Measurements from ENCODE around the gene FGFR2.

Gene FGFR2

DNA sequence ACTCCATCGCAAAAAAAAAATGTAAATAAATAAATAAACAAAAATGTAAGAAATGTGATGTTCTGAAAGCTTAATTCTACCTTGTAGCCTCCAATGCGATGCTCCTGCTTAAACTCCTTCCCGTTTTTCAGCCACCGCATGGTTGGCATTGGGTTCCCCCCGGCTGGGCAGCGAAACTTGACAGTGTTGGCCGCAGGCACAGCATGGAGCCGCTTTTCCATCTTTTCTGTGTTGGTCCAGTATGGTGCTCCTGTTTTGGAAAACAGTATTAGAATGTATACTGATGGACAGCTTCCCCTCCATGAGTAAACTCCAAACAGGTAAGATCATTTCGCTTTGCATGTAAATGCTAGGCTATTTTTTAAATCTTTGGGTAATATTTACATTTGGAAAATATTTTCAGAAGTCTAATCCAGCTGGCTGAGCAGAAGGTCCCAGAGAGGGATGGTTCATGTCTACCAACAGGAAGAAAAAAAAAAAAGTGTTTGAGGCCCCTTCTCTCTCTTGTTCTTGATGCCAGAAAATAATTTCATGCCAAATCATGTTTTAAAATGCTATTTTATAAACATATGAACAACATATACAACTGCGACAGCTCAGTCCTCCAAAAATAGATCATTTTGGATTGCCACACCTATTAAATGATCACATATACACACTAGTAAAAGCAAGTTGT lies 46.9 kb downstream of the FGFR2 start:
- TF ChIP-seq ZFP3 (CRISPR knock-in tag; IDR thresholded peaks at IDR 0.05), result no peak
- no peak for TF ChIP-seq ZC3H10 (CRISPR knock-in tag; IDR thresholded peaks at IDR 0.05)
- TF ChIP-seq, protein P1, sequence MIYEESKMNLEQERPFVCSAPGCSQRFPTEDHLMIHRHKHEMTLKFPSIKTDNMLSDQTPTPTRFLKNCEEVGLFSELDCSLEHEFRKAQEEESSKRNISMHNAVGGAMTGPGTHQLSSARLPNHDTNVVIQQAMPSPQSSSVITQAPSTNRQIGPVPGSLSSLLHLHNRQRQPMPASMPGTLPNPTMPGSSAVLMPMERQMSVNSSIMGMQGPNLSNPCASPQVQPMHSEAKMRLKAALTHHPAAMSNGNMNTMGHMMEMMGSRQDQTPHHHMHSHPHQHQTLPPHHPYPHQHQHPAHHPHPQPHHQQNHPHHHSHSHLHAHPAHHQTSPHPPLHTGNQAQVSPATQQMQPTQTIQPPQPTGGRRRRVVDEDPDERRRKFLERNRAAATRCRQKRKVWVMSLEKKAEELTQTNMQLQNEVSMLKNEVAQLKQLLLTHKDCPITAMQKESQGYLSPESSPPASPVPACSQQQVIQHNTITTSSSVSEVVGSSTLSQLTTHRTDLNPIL (CRISPR knock-in tag; IDR thresholded peaks at IDR 0.05; ENCODE audit: low read depth), result no peak
- no peak for TF ChIP-seq ZNF8 (CRISPR knock-in tag; IDR thresholded peaks at IDR 0.05)
- TF ChIP-seq, protein P2, sequence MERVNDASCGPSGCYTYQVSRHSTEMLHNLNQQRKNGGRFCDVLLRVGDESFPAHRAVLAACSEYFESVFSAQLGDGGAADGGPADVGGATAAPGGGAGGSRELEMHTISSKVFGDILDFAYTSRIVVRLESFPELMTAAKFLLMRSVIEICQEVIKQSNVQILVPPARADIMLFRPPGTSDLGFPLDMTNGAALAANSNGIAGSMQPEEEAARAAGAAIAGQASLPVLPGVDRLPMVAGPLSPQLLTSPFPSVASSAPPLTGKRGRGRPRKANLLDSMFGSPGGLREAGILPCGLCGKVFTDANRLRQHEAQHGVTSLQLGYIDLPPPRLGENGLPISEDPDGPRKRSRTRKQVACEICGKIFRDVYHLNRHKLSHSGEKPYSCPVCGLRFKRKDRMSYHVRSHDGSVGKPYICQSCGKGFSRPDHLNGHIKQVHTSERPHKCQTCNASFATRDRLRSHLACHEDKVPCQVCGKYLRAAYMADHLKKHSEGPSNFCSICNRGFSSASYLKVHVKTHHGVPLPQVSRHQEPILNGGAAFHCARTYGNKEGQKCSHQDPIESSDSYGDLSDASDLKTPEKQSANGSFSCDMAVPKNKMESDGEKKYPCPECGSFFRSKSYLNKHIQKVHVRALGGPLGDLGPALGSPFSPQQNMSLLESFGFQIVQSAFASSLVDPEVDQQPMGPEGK (CRISPR knock-in tag; IDR thresholded peaks at IDR 0.05; ENCODE audit: borderline replicate concordance), result no peak
- no peak for TF ChIP-seq ARNTL (CRISPR knock-in tag; IDR thresholded peaks at IDR 0.05; ENCODE audit: borderline replicate concordance, low read depth)
- TF ChIP-seq, protein P3, sequence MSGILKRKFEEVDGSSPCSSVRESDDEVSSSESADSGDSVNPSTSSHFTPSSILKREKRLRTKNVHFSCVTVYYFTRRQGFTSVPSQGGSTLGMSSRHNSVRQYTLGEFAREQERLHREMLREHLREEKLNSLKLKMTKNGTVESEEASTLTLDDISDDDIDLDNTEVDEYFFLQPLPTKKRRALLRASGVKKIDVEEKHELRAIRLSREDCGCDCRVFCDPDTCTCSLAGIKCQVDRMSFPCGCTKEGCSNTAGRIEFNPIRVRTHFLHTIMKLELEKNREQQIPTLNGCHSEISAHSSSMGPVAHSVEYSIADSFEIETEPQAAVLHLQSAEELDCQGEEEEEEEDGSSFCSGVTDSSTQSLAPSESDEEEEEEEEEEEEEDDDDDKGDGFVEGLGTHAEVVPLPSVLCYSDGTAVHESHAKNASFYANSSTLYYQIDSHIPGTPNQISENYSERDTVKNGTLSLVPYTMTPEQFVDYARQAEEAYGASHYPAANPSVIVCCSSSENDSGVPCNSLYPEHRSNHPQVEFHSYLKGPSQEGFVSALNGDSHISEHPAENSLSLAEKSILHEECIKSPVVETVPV (CRISPR knock-in tag; IDR thresholded peaks at IDR 0.05), result no peak
- TF ChIP-seq ZFP30 (CRISPR knock-in tag; IDR thresholded peaks at IDR 0.05), result no peak
- TF ChIP-seq OSR1 (CRISPR knock-in tag; IDR thresholded peaks at IDR 0.05), result no peak
- TF ChIP-seq TOX (CRISPR knock-in tag; IDR thresholded peaks at IDR 0.05; ENCODE audit: borderline replicate concordance), result no peak
- no peak for TF ChIP-seq PPARA (CRISPR knock-in tag; IDR thresholded peaks at IDR 0.05; ENCODE audit: borderline replicate concordance)
- TF ChIP-seq, protein P4, sequence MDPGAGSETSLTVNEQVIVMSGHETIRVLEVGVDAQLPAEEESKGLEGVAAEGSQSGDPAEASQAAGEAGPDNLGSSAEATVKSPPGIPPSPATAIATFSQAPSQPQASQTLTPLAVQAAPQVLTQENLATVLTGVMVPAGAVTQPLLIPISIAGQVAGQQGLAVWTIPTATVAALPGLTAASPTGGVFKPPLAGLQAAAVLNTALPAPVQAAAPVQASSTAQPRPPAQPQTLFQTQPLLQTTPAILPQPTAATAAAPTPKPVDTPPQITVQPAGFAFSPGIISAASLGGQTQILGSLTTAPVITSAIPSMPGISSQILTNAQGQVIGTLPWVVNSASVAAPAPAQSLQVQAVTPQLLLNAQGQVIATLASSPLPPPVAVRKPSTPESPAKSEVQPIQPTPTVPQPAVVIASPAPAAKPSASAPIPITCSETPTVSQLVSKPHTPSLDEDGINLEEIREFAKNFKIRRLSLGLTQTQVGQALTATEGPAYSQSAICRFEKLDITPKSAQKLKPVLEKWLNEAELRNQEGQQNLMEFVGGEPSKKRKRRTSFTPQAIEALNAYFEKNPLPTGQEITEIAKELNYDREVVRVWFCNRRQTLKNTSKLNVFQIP (CRISPR knock-in tag; IDR thresholded peaks at IDR 0.05; ENCODE audit: borderline replicate concordance, low read depth), result no peak
- TF ChIP-seq BACH2 (CRISPR knock-in tag; IDR thresholded peaks at IDR 0.05; ENCODE audit: borderline replicate concordance), result no peak
- TF ChIP-seq SNAI2 (CRISPR knock-in tag; IDR thresholded peaks at IDR 0.05), result no peak
- TF ChIP-seq CSDC2 (CRISPR knock-in tag; IDR thresholded peaks at IDR 0.05), result no peak
- no peak for TF ChIP-seq ISL1 (CRISPR knock-in tag; IDR thresholded peaks at IDR 0.05)
- TF ChIP-seq ZNF70 (CRISPR knock-in tag; IDR thresholded peaks at IDR 0.05), result no peak
- no peak for TF ChIP-seq ZNF565 (CRISPR knock-in tag; conservative IDR thresholded peaks at IDR 0.05; ENCODE audit: low read depth)
- no peak for ATAC-seq

DNA sequence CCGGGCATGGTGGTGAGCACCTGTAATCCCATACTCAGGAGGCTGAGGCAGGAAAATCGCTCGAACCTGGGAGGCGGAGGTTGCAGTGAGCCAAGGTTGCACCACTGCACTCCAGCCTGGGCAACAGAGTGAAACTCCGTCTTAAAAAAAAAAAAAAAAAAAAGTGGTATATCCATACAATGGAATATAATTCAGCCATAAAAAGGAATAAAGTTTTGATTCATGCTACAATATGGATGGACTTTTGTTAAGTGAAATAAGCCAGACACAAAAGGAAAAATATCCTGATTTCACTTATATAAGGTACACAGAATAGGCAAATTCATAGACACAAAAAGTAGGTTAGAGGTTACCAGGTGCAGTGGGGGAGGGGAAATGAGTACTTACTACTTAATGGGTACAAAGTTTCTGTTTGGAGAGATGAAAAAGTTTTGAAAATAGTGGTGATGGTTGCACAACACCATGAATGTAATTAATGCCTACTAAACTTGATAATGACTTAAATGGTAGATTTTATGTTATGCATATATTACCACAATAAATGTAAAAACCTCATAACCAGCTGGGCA lies 53.9 kb downstream of the FGFR2 start:
- no peak for ATAC-seq
- TF ChIP-seq ZNF8 (CRISPR knock-in tag; IDR thresholded peaks at IDR 0.05) (peak; percentile 92), ZNF70 (CRISPR knock-in tag; IDR thresholded peaks at IDR 0.05) (no peak)

DNA sequence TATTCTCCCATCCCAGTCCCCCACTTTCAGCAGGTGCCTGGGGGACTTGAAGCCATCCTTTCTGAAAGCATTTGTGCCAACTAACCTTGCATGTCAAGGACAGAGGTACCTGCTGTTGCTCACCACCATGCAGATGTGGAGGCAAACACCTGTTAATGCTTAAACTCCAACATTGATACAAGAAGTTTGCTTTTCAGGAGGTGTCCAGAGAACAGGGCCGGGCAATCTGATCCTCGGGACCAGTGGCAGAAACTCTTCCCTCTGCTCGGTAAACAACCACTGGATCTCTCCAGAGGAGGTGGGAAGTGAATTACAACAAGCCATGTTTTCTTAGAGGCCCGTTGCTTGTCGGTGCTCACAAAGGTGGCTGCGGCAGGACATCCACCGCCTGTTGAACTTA lies 54.7 kb downstream of the FGFR2 start:
- no peak for ATAC-seq
- TF ChIP-seq ARNTL (CRISPR knock-in tag; IDR thresholded peaks at IDR 0.05; ENCODE audit: borderline replicate concordance, low read depth), result no peak

DNA sequence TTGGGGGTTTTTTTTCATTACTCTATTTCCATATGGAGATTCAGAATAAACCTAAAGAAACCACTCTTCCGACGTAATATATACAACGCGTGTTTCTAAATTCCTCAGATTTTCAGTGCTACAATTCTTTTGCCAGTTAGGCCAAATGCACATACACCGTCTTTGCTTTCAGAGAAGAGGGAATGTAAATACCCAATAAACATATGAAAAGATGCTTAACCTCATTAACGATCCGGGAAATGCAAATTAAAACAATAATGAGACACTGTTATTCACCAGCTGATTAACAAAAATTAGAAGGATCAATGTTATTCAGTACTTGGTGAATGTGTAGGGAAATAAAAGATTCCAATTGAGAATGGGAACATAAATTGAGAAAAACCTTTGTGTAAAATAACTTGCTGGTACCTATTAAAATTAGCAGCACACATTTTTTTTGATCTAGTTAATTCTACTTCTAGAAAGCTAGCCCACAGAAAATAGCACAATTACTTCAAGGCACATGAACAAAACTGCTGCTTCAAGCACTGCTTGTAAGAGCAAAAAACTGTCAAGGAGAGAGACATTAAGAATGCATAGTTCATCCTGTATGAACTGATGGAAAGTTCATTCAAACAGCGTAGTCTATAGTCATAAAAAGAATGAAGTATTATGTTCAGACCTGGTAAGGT lies 56.7 kb downstream of the FGFR2 start:
- ATAC-seq, result no peak
- TF ChIP-seq ZNF70 (CRISPR knock-in tag; IDR thresholded peaks at IDR 0.05) (no peak), SNAI2 (CRISPR knock-in tag; IDR thresholded peaks at IDR 0.05) (no peak), ZC3H10 (CRISPR knock-in tag; IDR thresholded peaks at IDR 0.05) (no peak)
- TF ChIP-seq, protein P2 (CRISPR knock-in tag; IDR thresholded peaks at IDR 0.05; ENCODE audit: borderline replicate concordance), result no peak

All from SK-N-SH treated with all-trans-retinoic acid at 6 μM for 48 hours (cell line).